ENCODE measurements around the gene CPHXL.

The CPHXL gene

DNA sequence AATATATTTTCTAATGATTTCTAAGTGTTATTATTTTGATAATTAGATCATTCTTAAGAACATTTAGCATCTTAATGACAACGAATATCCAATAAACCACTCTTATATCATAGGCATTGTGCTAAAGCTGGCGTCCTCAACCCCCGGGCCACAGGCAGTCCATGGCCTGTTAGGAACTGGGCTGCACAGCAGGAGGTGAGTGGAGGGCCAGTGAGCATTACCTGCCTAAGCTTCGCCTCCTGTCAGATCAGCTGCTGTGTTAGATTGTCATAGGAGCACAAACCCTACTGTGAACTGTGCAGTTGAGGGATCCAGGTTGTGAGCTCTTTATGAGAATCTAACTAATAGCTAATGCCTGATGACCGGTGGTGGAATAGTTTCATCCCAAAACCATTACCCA is 28.7 kb downstream of the CPHXL start:
- no peak for DNase-seq

- DNase-seq = no peak
Observed at GRCh38 chr16:75695708-75696107, 30.6 kb downstream of the CPHXL start.

GRCh38 chr16:75687361-75687760 is 38.9 kb downstream of the CPHXL start:
- DNase-seq = no peak

DNA sequence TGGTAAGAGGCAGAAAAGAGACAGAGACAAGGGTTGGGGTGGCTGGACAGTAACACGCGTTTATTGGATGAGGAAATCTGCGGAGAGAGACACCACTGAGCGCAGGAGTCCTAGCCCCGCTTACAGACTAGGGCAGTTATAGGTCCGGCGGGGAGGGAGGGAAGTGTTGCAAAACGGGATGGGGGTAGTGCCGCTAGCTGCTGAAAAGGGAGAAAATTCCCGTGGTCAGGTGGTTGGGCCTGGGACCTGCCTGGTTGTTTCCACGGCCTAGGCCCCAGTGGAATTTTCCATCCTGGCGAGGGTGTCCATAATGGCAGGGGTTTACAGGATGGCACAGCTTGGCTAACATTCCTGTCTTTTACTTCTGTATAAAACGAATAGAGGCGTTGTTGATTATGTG is 44.0 kb downstream of the CPHXL start:
- DNase-seq = no peak

DNA sequence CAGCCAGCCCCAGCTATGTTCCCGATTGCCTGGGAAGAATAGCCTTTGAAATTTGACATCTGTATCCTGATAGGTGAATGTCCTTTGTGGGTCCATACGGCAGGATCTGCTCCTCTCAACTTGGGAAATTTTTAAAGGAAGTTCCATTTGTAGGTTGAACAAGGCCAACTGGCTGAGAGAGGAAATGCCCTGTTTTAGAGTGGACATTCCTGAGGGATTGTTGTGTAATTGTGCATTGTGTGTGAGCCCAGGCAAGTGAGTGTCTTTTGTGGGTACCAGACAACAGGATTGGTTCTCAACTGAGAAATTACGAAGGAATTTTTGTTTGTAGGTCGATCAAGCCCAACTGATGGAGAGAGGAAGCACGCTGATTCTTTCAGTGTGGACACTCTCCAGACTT is 46.9 kb downstream of the CPHXL start:
- no peak for DNase-seq

- no peak for DNase-seq
Observed at GRCh38 chr16:75676909-75677308, 49.4 kb downstream of the CPHXL start, which contains the start of gene CPHXL2. TSS of gene CPHXL2 (minus strand) at chr16:75677009. CDS start at chr16:75676999, 10 bp downstream.

- DNase-seq = no peak
Observed at GRCh38 chr16:75667503-75667902, 58.8 kb downstream of the CPHXL start.
